GM12865 (cell line): ENCODE data around the gene NSD1.

ENCODE experiments used
- DNase-seq: peaks from one replicate; pipeline ENCODE4 v3.0.0; 2010; ENCODE audit warnings: low read depth
- H3K4me3 ChIP-seq: 2 replicates; pipeline ENCODE4 v1.5.1; 2011; ENCODE audit warnings: mild to moderate bottlenecking, low read depth, low read length, control low read depth
- CTCF ChIP-seq: IDR thresholded peaks from 2 replicates; pipeline ENCODE4 v1.5.1; 2011; ENCODE audit warnings: low read length, control low read depth, low read depth, inconsistent platforms; ENCODE audit not compliant: insufficient read depth; ENCODE audit errors: missing control alignments

The NSD1 gene

GRCh38 chr5:177111720-177112394 lies 21.7 kb upstream of the NSD1 start:
- peak; percentile 58 for DNase-seq
- TF ChIP-seq CTCF: peak; percentile 98

GRCh38 chr5:177112589-177113220 lies 20.9 kb upstream of the NSD1 start:
- H3K4me3 ChIP-seq: no peak overlapping the region
- no peak for TF ChIP-seq CTCF
- no peak for DNase-seq

More at GRCh38 chr5:177111720-177112394, 21.7 kb upstream of the NSD1 start:
- H3K4me3 ChIP-seq: no peak overlapping the region

GRCh38 chr5:177113566-177114424 lies 19.8 kb upstream of the NSD1 start:
- peak; percentile 100 for TF ChIP-seq CTCF
- peak; percentile 82 for DNase-seq

GRCh38 chr5:177116631-177117373 lies 16.8 kb upstream of the NSD1 start:
- H3K4me3 ChIP-seq: peak overlapping the region; percentile 13
- DNase-seq: peak; percentile 83
- no peak for TF ChIP-seq CTCF

More at GRCh38 chr5:177113566-177114424, 19.8 kb upstream of the NSD1 start:
- no peak overlapping the region for H3K4me3 ChIP-seq

- TF ChIP-seq CTCF: no peak
- H3K4me3 ChIP-seq: no peak overlapping the region
- no peak for DNase-seq
These were observed 16.0 kb upstream of the NSD1 start for GRCh38 chr5:177117441-177118045.

- DNase-seq: no peak
- H3K4me3 ChIP-seq: no peak overlapping the region
- no peak for TF ChIP-seq CTCF
These were observed 11.0 kb upstream of the NSD1 start for GRCh38 chr5:177122566-177122965.
